Esophagus squamous epithelium (tissue), 4 donors: ENCODE measurements around the gene GPR137B.

Source experiments
- CTCF ChIP-seq, 6 experiments: fragments of 450-650 bp in 4 of 6; fragments of 200-600 bp in 2 of 6; sonication (generic) in 2 of 6; IDR thresholded peaks; one replicate each; pipeline ENCODE4 v1.5.1; 2016 to 2019; ENCODE audit warnings: antibody characterized with exemption in 6 of 6, mild to moderate bottlenecking in 4 of 6, moderate library complexity in 4 of 6
- POLR2A ChIP-seq, 4 donors: fragments of 450-650 bp; IDR thresholded peaks; one replicate each; pipeline ENCODE4 v1.6.1; 2017; ENCODE audit warnings: antibody characterized with exemption in 4 of 4, mild to moderate bottlenecking in 4 of 4, moderate library complexity in 3 of 4

GRCh38 chr1:236154126-236154525 lies 11.8 kb downstream of the GPR137B start:
- TF ChIP-seq CTCF (IDR thresholded peaks at IDR 0.05) (no peak), POLR2A (IDR thresholded peaks at IDR 0.05) (no peak)
